DOHH2 (cell line): ENCODE results near the gene SPRR2F.
"Not testable (repeated sequence)": the region's sequence is repeated elsewhere in the genome, so short reads cannot be mapped to it uniquely, and the experiment has no call there.

ENCODE experiments used
- H3F3A ChIP-seq: fragments of 200-600 bp; sonication (generic), shearing (Covaris generic); 2 replicates; pipeline ENCODE4 v1.6.0; 2016; ENCODE audit warnings: antibody characterized with exemption, mild to moderate bottlenecking; ENCODE audit not compliant: control insufficient read depth, insufficient read depth
- H3K27ac ChIP-seq: fragments of 200-600 bp; sonication (generic); 2 replicates; pipeline ENCODE4 v1.5.1; 2014; ENCODE audit warnings: low read depth, mild to moderate bottlenecking, low read length, moderate library complexity
- H3K27me3 ChIP-seq: fragments of 200-600 bp; sonication (generic); 2 replicates; pipeline ENCODE4 v1.6.1; 2014; ENCODE audit warnings: mild to moderate bottlenecking, low read length, mixed read lengths; ENCODE audit not compliant: control insufficient read depth
- H3K36me3 ChIP-seq: fragments of 200-600 bp; sonication (generic); 2 replicates; pipeline ENCODE4 v1.6.1; 2014; ENCODE audit warnings: mild to moderate bottlenecking, low read length, moderate library complexity, mixed read lengths; ENCODE audit not compliant: control insufficient read depth
- H3K4me1 ChIP-seq: fragments of 200-600 bp; sonication (generic); 2 replicates; pipeline ENCODE4 v1.6.1; 2014; ENCODE audit warnings: mild to moderate bottlenecking, low read length, mixed read lengths; ENCODE audit not compliant: control insufficient read depth
- H3K4me2 ChIP-seq: fragments of 200-600 bp; sonication (generic); 2 replicates; pipeline ENCODE4 v1.6.0; 2014; ENCODE audit warnings: mild to moderate bottlenecking, low read length, moderate library complexity
- H3K4me3 ChIP-seq: fragments of 200-600 bp; sonication (generic); 2 replicates; pipeline ENCODE4 v1.5.1; 2014; ENCODE audit warnings: mild to moderate bottlenecking, low read length, mixed read lengths
- H3K79me2 ChIP-seq: fragments of 200-600 bp; sonication (generic); 2 replicates; pipeline ENCODE4 v1.6.1; 2014; ENCODE audit warnings: mild to moderate bottlenecking, low read length, mixed read lengths; ENCODE audit not compliant: control insufficient read depth
- H3K9me2 ChIP-seq: fragments of 200-600 bp; sonication (generic); replicated peaks from 2 replicates; pipeline ENCODE4 v1.6.1; 2014; ENCODE audit warnings: mild to moderate bottlenecking, low read length, mixed read lengths; ENCODE audit not compliant: control insufficient read depth
- H3K9me3 ChIP-seq: fragments of 200-600 bp; sonication (generic); 2 replicates; pipeline ENCODE4 v1.6.1; 2014; ENCODE audit warnings: antibody characterized with exemption, low read length, mixed read lengths; ENCODE audit not compliant: control insufficient read depth, insufficient read depth
- H4K20me1 ChIP-seq: fragments of 200-600 bp; sonication (generic); 2 replicates; pipeline ENCODE4 v1.6.0; 2014; ENCODE audit warnings: low read depth, mild to moderate bottlenecking, antibody characterized with exemption, low read length, moderate library complexity; ENCODE audit not compliant: control insufficient read depth, insufficient read depth
- CTCF ChIP-seq: fragments of 200-600 bp; sonication (generic); IDR thresholded peaks from one replicate; pipeline ENCODE4 v1.5.1; 2014; ENCODE audit warnings: antibody characterized with exemption, mild to moderate bottlenecking, low read depth, low read length; ENCODE audit not compliant: poor library complexity, severe bottlenecking
- EZH2phosphoT487 ChIP-seq: fragments of 200-600 bp; sonication (generic); IDR thresholded peaks from 2 replicates; pipeline ENCODE4 v1.6.1; 2017; ENCODE audit warnings: borderline replicate concordance, mild to moderate bottlenecking, antibody characterized with exemption, low read length, moderate library complexity, mixed read lengths

Gene SPRR2F

GRCh38 chr1:153122831-153123421 lies 9.6 kb upstream of the SPRR2F start:
- H3K79me2 ChIP-seq: no peaks in the 10 kb centered on the region
- H3K4me1 ChIP-seq: no peaks in the 10 kb centered on the region
- TF ChIP-seq CTCF: no peak
- no peak for TF ChIP-seq EZH2phosphoT487
- no peak overlapping the region for H3K4me3 ChIP-seq
- H3K27ac ChIP-seq: no peak overlapping the region
- H3K36me3 ChIP-seq: no peaks in the 10 kb centered on the region
- no peaks in the 10 kb centered on the region for H4K20me1 ChIP-seq
- H3K9me3 ChIP-seq: no peaks in the 10 kb centered on the region
- no peaks in the 10 kb centered on the region for H3K27me3 ChIP-seq
- H3K9me2 ChIP-seq: no peaks in the 10 kb centered on the region
- no peak overlapping the region for H3K4me2 ChIP-seq
- H3F3A ChIP-seq: no peaks in the 10 kb centered on the region

GRCh38 chr1:153120945-153121344 lies 7.6 kb upstream of the SPRR2F start:
- H3K79me2 ChIP-seq: no peaks in the 10 kb centered on the region
- no peaks in the 10 kb centered on the region; the same call in 1 of the 2 replicates for H3K9me2 ChIP-seq
- H3K9me3 ChIP-seq: no peaks in the 10 kb centered on the region
- H3K27ac ChIP-seq: no peak overlapping the region
- H3K4me2 ChIP-seq: no peak overlapping the region
- 0 out of 2 replicates have a peak, but pooled peaks cover 2% of the 10 kb centered on the region for H3K27me3 ChIP-seq
- H4K20me1 ChIP-seq: no peaks in the 10 kb centered on the region
- TF ChIP-seq EZH2phosphoT487 (no peak), CTCF (no peak)
- H3F3A ChIP-seq: no peaks in the 10 kb centered on the region
- H3K36me3 ChIP-seq: no peaks in the 10 kb centered on the region
- no peak overlapping the region for H3K4me3 ChIP-seq
- H3K4me1 ChIP-seq: no peaks in the 10 kb centered on the region

- Histone ChIP-seq H4K20me1 (no peaks in the 10 kb centered on the region), H3K79me2 (no peaks in the 10 kb centered on the region), H3F3A (no peaks in the 10 kb centered on the region), H3K4me2 (no peak overlapping the region), H3K9me2 (no peaks in the 10 kb centered on the region; the same call in 1 of the 2 replicates), H3K9me3 (no peaks in the 10 kb centered on the region), H3K4me3 (no peak overlapping the region), H3K27ac (no peak overlapping the region), H3K27me3 (0 out of 2 replicates have a peak, but pooled peaks cover 2% of the 10 kb centered on the region), H3K4me1 (no peaks in the 10 kb centered on the region), H3K36me3 (no peaks in the 10 kb centered on the region)
- no peak for TF ChIP-seq CTCF
- TF ChIP-seq EZH2phosphoT487: no peak
Measured at GRCh38 chr1:153119491-153119971, 6.2 kb upstream of the SPRR2F start.

- not testable (repeated sequence) for H4K20me1 ChIP-seq, H3K79me2 ChIP-seq, H3K4me2 ChIP-seq, H3K9me2 ChIP-seq, H3K36me3 ChIP-seq, H3K9me3 ChIP-seq, H3K4me1 ChIP-seq, H3K4me3 ChIP-seq, H3K27ac ChIP-seq, H3F3A ChIP-seq, H3K27me3 ChIP-seq
Measured at GRCh38 chr1:153115264-153115663, 1.9 kb upstream of the SPRR2F start.

GRCh38 chr1:153112454-153112853 lies 862 bp downstream of the SPRR2F start:
- H3K79me2 ChIP-seq, H3K9me3 ChIP-seq, H3K9me2 ChIP-seq, H4K20me1 ChIP-seq, H3K36me3 ChIP-seq, H3K4me1 ChIP-seq, H3K27me3 ChIP-seq, H3K4me3 ChIP-seq, H3K27ac ChIP-seq, H3K4me2 ChIP-seq, H3F3A ChIP-seq: not testable (repeated sequence)
